GM18909 (cell line): ENCODE data around the gene TUBB6.

Experiments
- ATAC-seq: cut with Tn5 transposase; IDR thresholded peaks from one replicate; pipeline ENCODE4 v1.9.1; 2021; ENCODE audit warnings: mild to moderate bottlenecking; ENCODE audit not compliant: unreplicated experiment, poor library complexity

The TUBB6 gene

GRCh38 chr18:12335503-12335902, 27.5 kb downstream of the TUBB6 start:
- ATAC-seq: no peak

DNA sequence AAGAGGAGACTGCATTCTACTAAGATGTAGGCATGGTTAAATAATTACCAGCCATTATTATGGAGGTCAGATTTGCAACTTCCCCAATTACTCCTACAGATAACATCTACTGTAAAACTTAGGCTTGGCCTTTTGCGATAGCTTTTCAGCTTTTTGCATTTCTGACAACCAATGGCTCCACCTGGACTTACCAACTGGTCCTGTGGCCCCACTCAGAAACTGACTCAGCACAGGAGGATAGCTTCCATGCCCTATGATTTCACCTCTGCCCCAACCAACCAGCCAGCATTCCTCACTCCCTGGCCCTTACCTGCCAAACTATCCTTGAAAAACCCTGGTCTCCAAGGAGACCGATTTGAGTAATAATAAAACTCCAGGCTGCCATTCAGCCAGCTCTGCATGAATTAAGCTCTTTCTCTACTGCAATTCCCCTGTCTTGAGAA, 28.2 kb downstream of the TUBB6 start:
- no peak for ATAC-seq

GRCh38 chr18:12336887-12337286, 28.8 kb downstream of the TUBB6 start:
- no peak for ATAC-seq

DNA sequence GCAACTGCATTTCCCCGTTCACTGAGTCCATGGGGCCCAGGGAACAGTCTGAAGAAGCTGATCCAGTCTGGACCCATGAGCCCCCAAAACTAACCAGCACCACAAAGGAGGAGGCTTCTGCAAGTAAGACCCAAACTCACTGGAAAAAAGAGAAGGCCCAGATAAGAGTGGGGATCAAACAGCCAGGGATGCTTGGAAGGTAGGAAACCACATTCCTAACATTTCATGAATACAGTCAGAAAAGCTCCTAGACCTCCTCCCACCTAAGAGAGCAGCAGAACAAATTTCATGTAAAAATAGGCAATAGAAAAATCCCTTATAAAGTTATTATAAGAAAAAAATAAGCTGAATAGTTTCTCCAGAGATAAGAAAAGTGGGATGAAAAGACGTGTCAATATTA, 30.3 kb downstream of the TUBB6 start:
- no peak for ATAC-seq

DNA sequence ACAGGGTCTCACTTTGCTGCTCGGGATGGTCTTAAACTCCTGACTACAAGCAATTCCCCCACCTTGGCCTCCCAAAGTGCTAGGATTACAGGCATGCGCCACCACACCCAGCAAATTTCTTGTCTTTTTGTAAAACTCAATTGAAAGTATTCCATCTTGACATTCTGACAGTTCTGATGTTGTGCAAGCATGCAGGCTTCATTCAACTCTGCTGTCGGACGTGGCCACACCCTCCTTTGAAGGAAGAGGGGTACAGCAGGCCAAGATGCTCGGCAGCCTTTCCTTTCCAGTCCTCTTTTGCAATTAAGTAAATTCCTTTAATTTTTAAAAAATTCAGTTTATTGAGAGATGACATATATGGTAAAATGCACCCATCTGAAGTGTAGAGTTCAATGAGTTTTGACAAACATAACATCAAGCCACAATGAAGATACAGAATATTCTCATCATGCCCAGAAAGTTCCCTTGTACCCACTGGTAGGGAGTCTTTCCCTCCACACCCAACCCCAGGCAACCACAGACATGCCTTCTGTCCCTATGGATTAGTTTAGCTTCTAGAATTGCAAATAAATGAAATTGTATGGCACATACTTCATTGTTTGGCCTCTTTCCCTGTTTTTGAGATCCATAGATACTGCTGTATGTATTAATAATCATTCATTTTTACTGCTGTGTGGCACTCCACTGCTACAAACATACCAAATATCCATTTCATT, 33.1 kb downstream of the TUBB6 start:
- no peak for ATAC-seq

- ATAC-seq: no peak
These were observed 34.6 kb downstream of the TUBB6 start for GRCh38 chr18:12342661-12343060.

GRCh38 chr18:12345491-12346239, 37.6 kb downstream of the TUBB6 start:
- ATAC-seq: no peak

- ATAC-seq: no peak
These were observed 38.2 kb downstream of the TUBB6 start for GRCh38 chr18:12346240-12346565.

DNA sequence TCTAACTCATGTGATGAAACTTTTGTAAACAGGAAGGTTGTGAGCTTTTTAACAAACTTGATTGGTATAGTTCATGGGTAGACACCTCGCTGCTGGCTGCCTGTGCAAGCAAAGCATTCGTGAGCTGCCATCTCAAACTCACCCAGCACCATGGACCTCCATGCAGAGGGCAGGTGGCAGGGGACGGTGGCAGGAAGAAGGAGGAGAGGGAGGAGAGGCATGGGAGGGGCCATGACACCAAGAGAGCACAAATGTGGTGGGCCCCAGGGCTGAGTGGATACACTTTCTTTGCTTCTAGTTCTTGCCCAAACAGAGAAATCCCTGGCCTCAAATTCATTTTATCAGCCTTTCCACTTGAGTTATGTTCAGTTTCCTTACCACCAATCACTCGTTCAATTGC, 39.9 kb downstream of the TUBB6 start:
- no peak for ATAC-seq

DNA sequence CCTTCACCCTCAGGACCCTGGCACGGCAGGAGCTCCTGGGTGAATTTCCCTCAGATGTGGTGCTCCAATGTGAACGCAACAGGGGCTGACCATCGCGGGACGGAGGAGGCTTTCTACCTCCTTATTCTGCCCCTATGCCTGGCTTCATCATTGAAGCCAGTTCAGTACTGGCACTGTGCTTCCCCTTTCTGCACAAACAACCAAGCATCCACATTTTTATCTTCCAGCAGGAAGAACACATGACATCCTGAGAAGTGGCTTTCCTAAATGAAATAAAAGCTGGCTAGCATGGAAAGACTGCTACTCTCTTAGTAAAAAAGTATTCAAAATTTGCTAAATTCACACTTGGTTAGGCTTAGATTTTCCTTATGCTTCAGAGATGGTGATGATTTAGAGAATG, 44.1 kb downstream of the TUBB6 start:
- ATAC-seq: no peak

GRCh38 chr18:12359515-12359927, 51.5 kb downstream of the TUBB6 start:
- ATAC-seq: no peak

GRCh38 chr18:12361770-12362378, 53.8 kb downstream of the TUBB6 start:
- no peak for ATAC-seq

GRCh38 chr18:12362473-12363174, 54.6 kb downstream of the TUBB6 start:
- ATAC-seq: no peak

DNA sequence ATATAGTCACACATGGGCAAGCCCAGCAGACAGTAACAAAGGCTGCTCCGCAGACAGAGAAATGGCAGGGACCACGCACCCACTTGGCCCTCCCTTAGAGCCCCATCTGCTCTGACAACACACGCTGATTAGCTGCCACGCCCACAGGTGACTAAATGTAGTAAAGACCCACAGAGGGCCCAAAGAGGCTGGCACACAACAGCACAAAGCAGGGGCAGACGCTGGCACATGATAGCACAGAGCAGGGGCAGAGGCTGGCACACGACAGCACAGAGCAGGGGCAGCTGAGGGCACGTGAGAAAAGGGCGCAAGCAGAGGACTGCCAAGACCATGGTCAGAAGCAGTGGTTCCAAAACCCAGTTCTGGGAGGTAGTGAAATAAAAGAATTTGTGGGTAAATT, 58.3 kb downstream of the TUBB6 start:
- ATAC-seq: no peak

DNA sequence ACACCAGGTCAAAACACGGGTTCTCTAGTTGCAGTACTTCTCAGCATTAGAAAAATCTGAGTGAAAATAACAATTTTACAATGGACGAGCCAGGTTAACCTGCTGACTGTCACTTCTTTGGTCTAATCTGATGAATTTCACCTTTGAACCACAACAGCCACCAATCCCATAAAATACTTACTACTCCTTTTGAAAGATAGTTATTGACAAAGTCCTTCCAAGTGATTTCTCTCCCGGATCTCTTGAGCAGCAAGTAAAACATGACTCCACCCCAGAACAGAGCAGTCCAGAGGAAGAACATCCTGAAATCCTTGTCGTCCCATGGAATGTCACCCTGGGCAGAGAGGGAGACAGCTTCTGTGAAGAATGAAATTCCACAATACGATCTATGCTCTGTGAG, 58.7 kb downstream of the TUBB6 start:
- no peak for ATAC-seq

DNA sequence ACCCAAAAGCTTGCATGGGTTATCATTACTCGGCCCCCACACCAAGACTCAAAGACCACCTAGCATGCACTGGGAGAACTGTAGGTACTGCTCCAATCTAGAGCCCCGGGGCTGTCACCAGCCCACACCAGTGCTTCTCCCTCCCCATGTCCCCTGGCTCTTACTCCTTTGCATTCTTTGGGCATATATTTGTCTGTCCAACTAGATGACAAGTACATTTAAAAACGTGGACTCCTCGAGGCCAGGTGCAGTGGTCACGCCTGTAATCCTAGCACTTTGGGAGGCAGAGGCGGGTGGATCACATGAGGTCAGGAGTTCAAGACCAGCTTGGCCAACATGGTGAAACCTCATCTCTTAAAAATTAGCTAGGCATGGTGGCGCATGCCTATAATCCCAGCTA, 61.2 kb downstream of the TUBB6 start:
- ATAC-seq: no peak

DNA sequence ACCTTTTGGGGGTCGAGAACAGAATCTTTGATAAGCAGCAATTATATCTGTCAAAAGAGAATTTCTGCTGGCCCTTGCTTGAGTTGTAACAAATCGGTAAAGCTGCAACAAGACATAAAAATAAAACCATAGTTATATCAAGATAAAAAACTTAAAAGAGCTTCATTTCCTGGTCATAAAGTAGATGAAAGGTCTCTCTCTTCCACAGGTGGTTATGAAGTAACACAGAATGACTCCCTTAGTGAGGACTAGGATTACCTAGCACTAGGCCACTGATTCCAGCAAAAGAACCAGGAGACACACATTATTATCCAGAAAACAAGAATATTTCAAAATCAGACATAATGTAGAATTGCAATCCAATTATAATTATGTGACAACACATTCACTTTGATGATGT, 63.5 kb downstream of the TUBB6 start:
- no peak for ATAC-seq

GRCh38 chr18:12372406-12372805, 64.4 kb downstream of the TUBB6 start:
- ATAC-seq: no peak

- ATAC-seq: no peak
These were observed 65.2 kb downstream of the TUBB6 start for GRCh38 chr18:12373116-12373770.

DNA sequence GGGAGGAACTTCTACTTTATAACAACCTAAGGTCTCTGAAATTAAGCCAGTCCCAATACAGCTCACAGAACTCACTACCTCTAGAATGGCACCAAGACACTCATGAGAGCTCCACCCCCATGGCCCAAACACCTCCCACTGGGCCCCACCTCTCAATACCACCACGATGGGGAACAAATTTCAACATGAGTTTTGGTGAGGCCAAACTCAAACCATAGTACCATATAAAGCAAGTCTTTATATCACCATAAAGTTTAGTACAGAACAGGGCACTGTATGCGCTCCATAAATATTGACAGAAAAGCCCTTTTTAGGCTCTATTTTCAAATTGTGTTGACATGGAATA, 65.7 kb downstream of the TUBB6 start:
- ATAC-seq: no peak

DNA sequence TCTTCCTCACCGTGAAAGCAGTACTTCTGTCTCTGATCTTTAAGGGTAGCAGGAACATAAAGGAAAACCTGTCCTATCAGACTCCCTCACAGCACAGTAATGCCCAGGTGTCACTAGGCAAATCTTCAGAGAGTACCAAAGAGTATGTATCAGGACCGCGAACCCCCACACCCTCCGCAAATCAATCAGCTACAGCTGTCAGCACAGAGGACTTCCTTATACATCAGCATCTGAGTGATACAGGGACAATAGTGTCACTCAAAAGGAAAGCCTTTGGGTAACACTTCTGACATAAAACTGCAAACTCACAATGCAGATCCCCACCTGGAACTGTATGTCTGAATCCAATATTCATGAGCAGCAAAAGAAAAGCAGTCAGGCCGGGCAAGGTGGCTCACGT, 66.4 kb downstream of the TUBB6 start:
- no peak for ATAC-seq
